GM13977 (cell line): Measurements from ENCODE around the gene PDCD7.
"Not testable (repeated sequence)": the region's sequence is repeated elsewhere in the genome, so short reads cannot be mapped to it uniquely, and the experiment has no call there.

Experiments used
- DNase-seq: peaks from one replicate; pipeline ENCODE4 v3.0.0; 2012; ENCODE audit warnings: low spot score
- CTCF ChIP-seq: IDR thresholded peaks from 2 replicates; pipeline ENCODE4 v1.5.1; 2012; ENCODE audit warnings: mild to moderate bottlenecking, control low read depth; ENCODE audit not compliant: insufficient read depth; ENCODE audit errors: extremely low read depth, missing control alignments
- in situ Hi-C: fragments of 300-500 bp; cut with MboI; formaldehyde crosslinking; loops from one replicate; pipeline ENCODE4 v1.12.0; 2022; ENCODE audit warnings: low sequenced_read_pairs, low pct_unique_long_range_greater_than_20kb, mixed read lengths, inconsistent platforms; ENCODE audit not compliant: unreplicated experiment

The PDCD7 gene

GRCh38 chr15:65154720-65155119 lies 21.1 kb upstream of the PDCD7 start:
- DNase-seq: no peak
- no peak for TF ChIP-seq CTCF
- in situ Hi-C loops: no loop called here

- TF ChIP-seq CTCF: no peak
- DNase-seq: no peak
- in situ Hi-C loops: no loop called here
Measured at GRCh38 chr15:65147902-65148301, 14.3 kb upstream of the PDCD7 start.

GRCh38 chr15:65146438-65146837 lies 12.8 kb upstream of the PDCD7 start:
- in situ Hi-C loops: no loop called here
- TF ChIP-seq CTCF: no peak
- no peak for DNase-seq

GRCh38 chr15:65138631-65139030 lies 5.0 kb upstream of the PDCD7 start:
- in situ Hi-C loops: not testable (repeated sequence)

GRCh38 chr15:65137893-65138292 lies 4.3 kb upstream of the PDCD7 start:
- DNase-seq, in situ Hi-C loops: not testable (repeated sequence)

More at GRCh38 chr15:65138631-65139030, 5.0 kb upstream of the PDCD7 start:
- not testable (repeated sequence) for DNase-seq

GRCh38 chr15:65137089-65137488 lies 3.5 kb upstream of the PDCD7 start:
- DNase-seq, in situ Hi-C loops: not testable (repeated sequence)

GRCh38 chr15:65134538-65134937 lies 930 bp upstream of the PDCD7 start:
- in situ Hi-C loops: no loop called here
- TF ChIP-seq CTCF: no peak
- DNase-seq: no peak

GRCh38 chr15:65132878-65133547 lies 595 bp downstream of the PDCD7 start:
- TF ChIP-seq CTCF: no peak
- in situ Hi-C loops: no loop called here
- DNase-seq: peak; percentile 76
